Measurements from ENCODE around the gene TPPP3. TPM values are rescaled to one million over a fixed set of nuclear protein-coding genes. Genes with fewer than 3 reads are reported as not detected.
"Not testable (repeated sequence)": the region's sequence is repeated elsewhere in the genome, so short reads cannot be mapped to it uniquely, and the experiment has no call there.

TPPP3 gene
- total RNA-seq, 4 donors from 2014 or later: 3.0 to 26.2 (median 8.2) TPM

GRCh38 chr16:67417333-67418061, 24.2 kb upstream of the TPPP3 start:
- Histone ChIP-seq H3K4me1 (peaks cover 0 to 36% (median 15%) of the 10 kb centered on the region in 3 donors), H3K9me3 (no peaks in the 10 kb centered on the region), H3K27ac (no peak overlapping the region), H3K27me3 (no peaks in the 10 kb centered on the region), H3K36me3 (no peaks in the 10 kb centered on the region), H3K4me3 (no peak overlapping the region)
- WGBS, 2 donors: 79 to 92% methylated on average over 2 of the region's 2 CpGs
- no peak for DNase-seq
- TF ChIP-seq CTCF (IDR thresholded peaks at IDR 0.05) (no peak), POLR2A (IDR thresholded peaks at IDR 0.05) (no peak)
- intact Hi-C loops (cut with DNase I): loop anchor here (5.0 to 10.0 kb wide), 2 partner anchors 45 to 133 kb away; no protein-coding TSS in a partner anchor

GRCh38 chr16:67415872-67416793, 22.8 kb upstream of the TPPP3 start, which contains the start of gene ZDHHC1:
Gene ZDHHC1 (minus strand): TSS chr16:67416477. CDS start chr16:67407775, 8,702 bp downstream.
- DNase-seq: no peak
- H3K9me3 ChIP-seq: no peaks in the 10 kb centered on the region
- intact Hi-C loops (cut with DNase I): loop anchor here (5.0 to 10.0 kb wide), 2 partner anchors 44 to 131 kb away; no protein-coding TSS in a partner anchor
- no peaks in the 10 kb centered on the region for H3K27me3 ChIP-seq
- 0 to 3% methylated on average over 11 to 14 of the region's 73 CpGs for WGBS, 2 donors
- H3K4me3 ChIP-seq: peak within 1 kb of the TSS; percentile 54 to 83 (median 62)
- peak within 1 kb of the TSS; percentile 76 to 84 (median 81) for H3K27ac ChIP-seq
- peak in 2 of 4 donors; percentile 18 to 38 for TF ChIP-seq POLR2A (IDR thresholded peaks at IDR 0.05)
- TF ChIP-seq CTCF (IDR thresholded peaks at IDR 0.05): peak; percentile 41 to 79 (median 68)
- H3K4me1 ChIP-seq: peaks cover 0 to 36% (median 15%) of the 10 kb centered on the region in 3 donors
- H3K36me3 ChIP-seq: no peaks in the 10 kb centered on the region

GRCh38 chr16:67415421-67415820, 22.1 kb upstream of the TPPP3 start:
- intact Hi-C loops (cut with DNase I): loop anchor here (5.0 to 10.0 kb wide), 2 partner anchors 43 to 131 kb away; no protein-coding TSS in a partner anchor
- peak overlapping the region; percentile 76 to 84 (median 81) for H3K27ac ChIP-seq
- H3K36me3 ChIP-seq, H3K9me3 ChIP-seq, DNase-seq, H3K27me3 ChIP-seq: not testable (repeated sequence)
- peaks cover 0 to 36% (median 15%) of the 10 kb centered on the region in 3 donors for H3K4me1 ChIP-seq
- 82 to 87% methylated on average over 6 to 15 of the region's 19 CpGs for WGBS, 2 donors
- peak overlapping the region; percentile 54 to 83 (median 62) for H3K4me3 ChIP-seq

- no peak overlapping the region for H3K4me3 ChIP-seq
- H3K4me1 ChIP-seq: peaks cover 6 to 47% (median 22%) of the 10 kb centered on the region in 3 donors
- H3K9me3 ChIP-seq: no peaks in the 10 kb centered on the region
- WGBS, 2 donors: 53 to 59% methylated on average over 6 of the region's 6 CpGs
- H3K27me3 ChIP-seq: no peaks in the 10 kb centered on the region
- intact Hi-C loops (cut with DNase I): loop anchor here (10.0 kb wide), 1 partner anchor 129 kb away; no protein-coding TSS in a partner anchor
- no peaks in the 10 kb centered on the region for H3K36me3 ChIP-seq
- TF ChIP-seq CTCF (IDR thresholded peaks at IDR 0.05) (no peak), POLR2A (IDR thresholded peaks at IDR 0.05) (no peak)
- no peak for DNase-seq
- H3K27ac ChIP-seq: peak overlapping the region in 1 of 4 donors; percentile 31
Measured at GRCh38 chr16:67413978-67414911, 20.9 kb upstream of the TPPP3 start.

All from esophagus squamous epithelium (tissue), 5 donors.